Fibroblast of skin of abdomen (primary cell): Measurements from ENCODE around the gene CHSY1.

Experiments used
- DNase-seq: peaks from one replicate; pipeline ENCODE4 v3.0.0-alpha.2; 2013

The CHSY1 gene

DNA sequence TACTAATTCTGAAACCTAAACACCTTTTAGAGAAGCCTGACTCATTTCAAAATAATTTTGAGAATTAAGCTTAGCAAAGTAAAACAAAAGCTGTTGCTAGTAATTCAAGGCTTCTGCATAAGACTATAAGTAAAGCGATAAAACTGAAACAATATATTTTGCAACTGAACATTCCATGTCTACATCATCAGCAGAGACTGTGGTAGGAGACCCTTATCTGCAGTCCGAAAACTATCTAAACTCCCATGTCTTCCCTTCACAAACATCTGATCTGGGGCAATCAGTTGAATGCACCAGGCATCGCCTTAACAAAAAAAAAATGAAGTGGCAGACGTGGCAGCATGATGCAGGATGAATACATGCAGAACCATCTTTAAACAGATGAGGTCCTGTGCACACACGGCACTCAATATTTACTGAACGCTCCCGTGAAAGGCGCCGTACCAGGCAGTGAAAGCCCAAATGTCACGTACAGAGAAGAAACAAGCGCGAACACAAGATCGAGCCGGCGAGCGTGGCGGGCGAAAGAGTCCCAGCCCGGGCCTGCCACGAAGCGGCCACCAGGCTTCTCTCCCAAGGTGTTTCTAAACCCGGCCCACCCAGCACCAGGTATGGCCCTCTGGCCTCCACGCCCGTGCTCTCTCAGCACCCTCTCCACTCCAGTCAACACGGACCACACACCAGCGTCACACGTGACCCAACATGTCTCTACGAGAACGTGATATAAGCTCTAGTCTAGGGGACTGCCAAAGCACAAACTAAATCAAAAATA, 63.0 kb downstream of the CHSY1 start:
- DNase-seq, result peak; percentile 78

DNA sequence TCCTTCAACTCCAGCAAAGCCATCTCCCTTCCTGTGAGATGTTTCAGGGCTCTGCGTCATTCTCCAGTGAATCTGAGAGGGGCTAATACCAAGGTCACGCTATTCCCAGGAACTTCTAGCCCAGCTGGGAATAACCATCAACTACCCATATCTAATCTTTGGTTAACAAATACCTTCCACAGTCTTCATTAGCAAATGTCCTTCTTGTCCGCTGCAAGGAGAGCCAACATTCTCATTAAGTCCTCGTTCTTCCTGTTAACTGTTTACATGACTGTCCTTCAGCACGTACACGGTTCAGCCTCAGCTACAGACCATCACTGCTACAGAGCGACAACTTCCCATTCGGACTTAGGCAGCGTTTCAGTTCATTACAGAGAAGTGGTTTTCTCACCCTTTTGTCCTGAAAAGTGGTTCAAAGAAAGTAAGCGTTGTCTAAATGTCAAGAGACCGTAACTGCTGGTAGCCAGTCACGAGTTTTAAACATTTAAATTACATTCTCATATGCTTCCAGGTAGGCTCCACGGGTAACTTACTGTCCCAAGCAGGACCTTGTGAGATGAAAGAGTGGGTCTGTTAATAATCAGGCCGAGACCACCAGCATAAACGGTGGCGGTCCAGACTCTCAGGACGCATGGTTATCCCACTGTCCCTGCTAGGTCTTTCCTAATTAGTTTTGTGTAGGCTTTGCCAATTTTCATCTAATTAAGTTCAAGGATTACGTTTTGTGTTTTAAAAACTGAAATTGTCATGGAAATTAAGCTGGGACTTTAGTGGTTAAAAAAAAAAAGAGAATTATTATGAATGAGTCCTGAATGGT, 63.8 kb downstream of the CHSY1 start:
- peak; percentile 50 for DNase-seq

DNA sequence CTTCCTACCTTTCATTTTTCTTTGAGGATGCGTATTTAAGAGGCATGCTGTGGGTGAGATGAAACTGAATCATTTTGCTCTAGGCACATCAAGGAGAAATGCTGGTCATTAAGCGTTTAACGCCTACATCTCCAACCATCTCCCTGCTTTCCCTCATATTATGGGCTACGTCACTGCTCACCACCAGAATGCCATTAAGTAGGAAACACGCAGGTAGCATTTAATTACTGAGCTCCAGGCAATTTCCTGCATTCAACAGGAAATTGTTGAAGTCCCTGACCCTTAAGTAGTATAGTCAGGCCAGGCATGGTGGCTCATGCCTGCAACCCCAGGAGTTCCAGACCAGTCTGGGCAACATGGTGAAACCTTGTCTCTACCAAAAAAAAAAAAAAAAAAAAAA, 66.1 kb downstream of the CHSY1 start:
- DNase-seq, result no peak

DNA sequence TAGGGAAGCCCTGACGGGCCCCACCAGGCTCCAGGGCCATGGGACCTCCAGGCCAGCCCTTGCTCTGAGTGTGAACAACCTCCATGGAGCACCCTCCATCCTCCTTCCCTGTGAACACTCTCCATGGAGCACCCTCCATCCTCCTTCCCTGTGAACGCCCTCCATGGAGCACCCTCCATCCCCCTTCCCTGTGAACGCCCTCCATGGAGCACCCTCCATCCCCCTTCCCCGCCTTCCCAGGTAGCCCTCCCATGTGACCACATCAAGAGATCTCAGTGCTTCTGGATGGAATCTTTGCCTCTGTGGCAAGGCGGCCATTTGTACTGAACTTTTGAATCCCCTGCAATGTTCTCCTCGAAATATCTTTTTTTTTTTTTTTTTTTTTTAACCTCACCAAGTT, 66.5 kb downstream of the CHSY1 start:
- no peak for DNase-seq

DNA sequence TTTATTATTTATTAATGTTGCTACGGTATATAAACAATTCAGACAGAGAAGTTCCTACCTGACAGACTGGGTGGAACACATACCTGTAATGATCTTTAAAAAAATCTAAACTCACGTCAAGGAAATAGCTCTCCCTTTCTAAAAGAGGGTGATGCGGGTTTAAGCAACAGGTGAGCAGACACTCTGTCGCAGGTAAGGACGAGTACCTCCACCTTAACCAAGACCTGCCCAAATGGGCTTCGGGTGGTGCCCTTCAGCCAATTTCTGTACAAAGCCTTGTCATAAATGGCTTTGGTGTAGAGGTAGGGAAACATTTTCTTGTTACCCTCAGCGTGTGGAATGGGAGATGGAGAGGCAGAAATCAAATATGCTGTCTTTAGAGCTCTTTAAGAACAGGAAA, 67.0 kb downstream of the CHSY1 start:
- no peak for DNase-seq

DNA sequence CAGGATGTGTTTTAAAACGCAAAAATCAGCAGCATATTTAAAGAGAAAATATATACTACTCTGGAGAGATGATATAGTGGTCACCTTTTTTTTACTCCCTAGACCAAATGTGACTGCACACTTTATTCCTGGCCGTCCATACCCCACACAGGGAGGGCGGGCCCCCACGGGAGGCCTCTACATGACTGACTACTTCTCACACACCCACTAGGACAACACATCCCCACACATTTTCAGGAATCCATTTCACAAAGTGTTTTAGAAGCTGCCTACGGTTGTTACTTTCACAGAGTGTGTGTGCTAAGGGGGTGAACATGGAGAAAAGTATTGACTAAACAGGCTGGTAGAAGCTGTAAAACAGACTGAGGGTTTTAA, 67.9 kb downstream of the CHSY1 start:
- no peak for DNase-seq

DNA sequence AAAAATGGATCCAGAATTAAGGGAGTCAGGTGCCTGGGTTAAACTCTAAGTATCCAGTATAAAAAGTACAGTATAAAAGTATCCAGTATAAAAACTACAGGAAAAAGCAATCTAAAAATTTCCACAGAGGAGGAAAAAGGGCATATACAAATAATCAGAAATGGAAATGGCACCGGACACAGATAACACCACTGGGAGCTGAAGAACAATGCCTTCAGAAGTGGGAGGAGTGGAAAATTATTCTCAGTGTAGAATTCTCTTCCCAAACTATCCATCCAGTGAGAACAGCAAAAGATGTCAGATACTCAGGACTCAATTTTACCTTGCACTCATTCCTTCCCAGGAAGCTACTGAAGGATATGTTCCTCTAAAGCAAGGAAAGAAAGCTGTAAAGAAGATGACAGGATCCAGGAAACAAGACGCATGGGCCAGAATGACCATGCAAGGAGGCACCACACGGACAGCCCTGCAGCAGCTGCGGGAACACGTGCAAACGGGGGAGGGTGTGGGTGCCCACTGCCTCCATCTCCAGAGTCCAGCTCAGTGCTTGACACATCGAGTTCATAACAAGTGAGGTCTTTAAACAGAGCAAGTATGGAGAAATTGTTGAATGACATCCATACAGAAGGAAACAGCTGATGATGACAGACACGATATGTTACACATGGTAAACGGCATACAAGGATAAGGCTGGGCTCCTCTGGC, 68.5 kb downstream of the CHSY1 start:
- DNase-seq, result no peak

DNA sequence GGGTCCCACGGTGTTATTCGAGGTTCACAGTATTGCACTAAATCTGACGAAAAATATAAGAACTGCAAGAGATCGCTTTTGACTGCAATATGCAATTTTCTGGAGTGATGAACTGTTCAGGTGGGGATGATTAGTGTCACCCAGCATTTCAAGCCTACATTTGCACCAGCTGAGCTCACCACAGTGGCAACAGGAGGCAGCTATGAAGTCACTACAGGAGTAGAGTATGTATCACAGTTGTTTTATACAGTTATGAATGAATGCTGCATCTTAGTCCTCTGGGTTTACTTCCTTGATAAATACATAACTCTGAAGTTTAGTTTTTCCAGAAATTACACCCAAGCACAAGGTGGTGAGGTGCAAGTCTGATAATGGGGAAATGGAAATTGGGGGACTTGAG, 69.6 kb downstream of the CHSY1 start:
- no peak for DNase-seq

DNA sequence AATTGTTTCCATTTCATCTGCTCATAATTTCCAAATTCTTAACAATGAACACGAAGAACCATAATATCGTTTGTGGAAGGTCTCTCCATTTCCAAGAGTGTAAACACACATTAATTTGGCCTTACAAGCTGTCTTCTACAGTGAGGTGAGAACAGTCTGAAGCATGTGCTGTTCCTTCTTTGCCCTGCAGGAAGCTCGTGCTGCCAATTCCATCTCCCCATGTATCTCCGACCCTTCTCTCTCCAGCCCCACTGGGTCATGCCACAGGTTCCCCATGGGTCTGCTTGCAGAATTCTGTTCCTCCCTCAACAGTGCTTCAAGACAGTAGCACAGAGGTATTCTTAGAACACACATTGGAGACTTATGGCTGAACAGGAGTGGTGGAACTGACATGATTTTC, 70.5 kb downstream of the CHSY1 start:
- DNase-seq, result no peak

DNA sequence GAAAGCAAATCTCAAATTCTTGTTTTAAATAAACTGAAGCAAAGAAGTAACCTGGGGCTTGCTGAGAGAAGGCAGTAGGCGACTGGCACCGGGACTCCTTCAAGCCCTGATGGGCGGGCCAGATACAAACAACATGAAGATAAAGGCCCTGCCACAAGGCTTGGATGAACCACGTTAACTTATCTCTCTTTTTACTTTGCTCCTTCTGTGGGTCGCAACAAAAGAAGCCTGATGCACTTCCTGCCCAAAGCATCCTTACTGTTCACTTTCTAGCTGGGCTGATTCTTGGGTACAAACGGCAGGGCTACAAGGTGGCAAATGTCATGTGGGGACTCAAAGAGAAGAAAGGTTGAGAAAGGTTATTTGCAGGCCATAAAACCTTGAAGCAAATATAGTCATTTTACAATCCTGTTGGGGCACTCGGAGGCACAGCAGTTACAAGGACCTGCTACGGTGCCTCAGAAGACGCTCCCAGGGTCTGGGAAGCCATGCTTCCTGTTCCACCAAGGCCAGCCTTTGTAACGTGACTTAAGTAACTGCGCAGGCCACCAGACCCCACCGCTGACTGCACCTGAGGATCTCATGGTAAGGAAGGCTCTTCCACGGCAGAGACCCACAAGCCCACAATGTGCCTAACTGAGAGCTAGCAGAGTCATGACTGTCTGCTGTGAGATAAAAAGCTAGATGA, 71.1 kb downstream of the CHSY1 start:
- DNase-seq, result no peak

DNA sequence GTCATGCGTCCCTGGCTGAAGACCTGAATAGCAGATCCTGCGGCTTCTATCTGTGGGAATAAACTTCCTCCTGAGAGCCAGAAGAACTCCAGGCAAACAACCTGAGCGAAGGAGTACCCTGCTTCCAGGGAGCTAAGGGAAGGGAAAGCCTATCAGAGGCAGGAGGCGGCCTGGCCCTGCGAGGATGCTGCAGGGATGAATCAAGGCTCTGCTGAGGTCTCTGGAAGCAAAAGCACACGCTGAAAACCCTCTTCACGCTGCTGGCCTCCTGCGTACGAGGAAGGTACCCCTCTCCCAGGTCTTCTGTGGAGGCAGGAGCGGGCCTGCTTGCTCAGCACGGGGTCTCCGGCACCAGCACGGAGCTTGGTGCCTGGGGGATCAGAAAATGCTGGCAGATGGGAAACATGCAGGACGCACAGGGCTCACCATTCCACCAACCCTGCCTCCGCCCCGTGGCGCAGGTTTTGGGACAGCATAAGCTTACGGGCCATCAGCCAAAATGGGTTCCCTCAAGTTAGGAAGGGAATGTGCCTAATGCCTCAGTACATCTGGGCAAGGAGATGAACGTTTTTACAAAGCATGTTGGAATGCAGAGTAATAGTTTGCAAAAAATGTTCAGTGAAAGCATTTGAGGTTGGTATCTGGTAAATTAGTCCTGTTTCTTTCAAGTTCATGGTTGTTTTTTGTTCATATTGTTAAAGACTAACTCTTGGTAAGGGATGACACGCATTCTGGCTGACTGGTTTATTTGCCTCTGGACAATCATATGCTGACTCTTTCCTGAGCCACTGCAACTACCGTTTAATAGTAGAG, 72.3 kb downstream of the CHSY1 start:
- DNase-seq, result peak; percentile 78

DNA sequence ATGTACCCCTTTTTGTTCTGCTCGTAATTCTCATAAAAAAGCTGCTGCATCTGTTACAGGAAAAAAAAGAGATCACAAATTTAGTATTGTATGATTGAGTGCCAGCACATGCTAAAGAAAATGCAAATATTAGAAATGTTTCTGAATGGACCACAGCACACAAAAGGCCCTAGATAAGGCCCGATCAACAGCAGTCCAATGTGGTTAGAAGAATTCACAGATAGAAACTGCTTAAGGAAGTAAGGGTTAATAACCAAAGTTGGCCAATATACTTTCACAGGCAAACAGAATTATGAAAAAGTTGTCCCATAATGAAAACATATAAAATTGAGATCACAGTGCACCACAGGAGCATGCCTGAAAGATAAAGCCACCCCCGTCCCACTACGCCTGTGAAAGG, 72.9 kb downstream of the CHSY1 start:
- DNase-seq, result no peak

DNA sequence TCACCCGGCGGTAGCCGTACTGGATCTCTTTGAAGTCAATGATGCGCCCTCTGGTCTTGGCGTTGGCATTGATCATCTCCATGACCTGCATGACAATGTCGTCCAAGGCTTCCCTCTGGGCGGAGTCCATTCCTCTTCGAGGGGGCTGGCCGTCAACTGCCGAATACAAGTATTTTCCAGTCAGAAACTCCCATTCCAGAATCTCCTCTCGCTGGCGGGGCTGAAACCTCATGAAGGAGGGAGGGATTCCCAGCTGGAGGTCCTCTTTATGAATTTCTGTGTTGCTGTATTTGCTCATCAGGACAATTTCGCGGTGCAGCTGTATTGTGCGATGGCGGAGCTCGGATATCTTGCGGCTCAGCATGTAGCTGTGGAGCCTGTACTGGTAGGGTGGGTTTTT, 73.4 kb downstream of the CHSY1 start:
- DNase-seq, result no peak

DNA sequence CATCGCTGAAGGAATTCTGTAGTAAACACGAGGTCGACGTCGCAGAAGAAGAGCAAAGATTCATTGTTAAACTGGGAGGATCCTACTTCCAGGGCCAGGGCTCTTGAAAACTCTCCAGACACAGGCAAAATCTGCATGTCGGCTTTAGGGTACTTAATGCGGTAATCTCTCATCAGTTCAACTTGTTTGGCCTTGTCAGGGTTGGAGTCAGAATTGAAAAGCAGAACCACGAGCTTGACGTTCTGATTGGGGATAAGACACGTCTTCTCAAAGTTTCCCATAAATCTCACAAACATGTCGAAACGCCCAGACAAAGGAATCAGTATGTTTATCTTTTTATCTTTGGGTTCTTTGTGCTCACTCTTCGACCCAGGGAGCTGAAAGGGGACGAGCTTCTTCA, 74.0 kb downstream of the CHSY1 start:
- no peak for DNase-seq

DNA sequence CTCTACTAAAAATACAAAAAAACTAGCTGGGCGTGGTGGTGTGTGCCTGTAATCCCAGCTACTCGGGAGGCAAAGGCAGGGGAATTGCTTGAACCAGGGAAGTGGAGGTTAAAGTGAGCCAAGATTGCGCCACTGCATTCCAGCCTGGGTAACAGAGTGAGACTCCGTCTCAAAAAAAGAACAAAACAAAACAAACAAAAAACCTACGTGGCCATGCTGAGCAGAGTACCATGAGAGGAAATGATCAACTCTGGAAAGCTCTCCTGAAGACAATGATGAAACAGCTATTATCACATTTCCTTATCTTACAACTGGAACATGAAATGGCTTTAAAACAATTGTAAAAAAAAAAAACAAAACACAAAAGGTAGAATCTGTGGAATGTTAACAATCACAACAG, 75.2 kb downstream of the CHSY1 start:
- no peak for DNase-seq

DNA sequence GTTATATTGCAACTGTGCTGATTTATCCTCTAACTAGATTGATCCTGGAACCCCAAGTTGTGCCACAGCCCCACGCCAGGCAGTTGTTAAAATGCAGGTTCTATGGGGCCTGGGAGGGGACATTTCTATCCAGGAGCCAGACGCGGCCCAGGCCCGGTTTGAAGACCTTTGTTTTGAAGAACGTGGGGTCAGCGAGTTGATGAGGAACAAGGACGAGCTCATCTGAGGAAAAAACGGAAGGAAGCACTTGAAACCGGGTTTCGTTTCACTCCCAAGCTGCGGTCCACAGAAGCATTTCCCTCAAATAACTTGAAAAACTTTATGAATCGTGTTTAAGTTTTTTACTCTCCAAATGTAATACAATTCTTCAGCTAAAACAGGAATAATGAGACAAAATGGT, 76.4 kb downstream of the CHSY1 start:
- DNase-seq, result no peak

DNA sequence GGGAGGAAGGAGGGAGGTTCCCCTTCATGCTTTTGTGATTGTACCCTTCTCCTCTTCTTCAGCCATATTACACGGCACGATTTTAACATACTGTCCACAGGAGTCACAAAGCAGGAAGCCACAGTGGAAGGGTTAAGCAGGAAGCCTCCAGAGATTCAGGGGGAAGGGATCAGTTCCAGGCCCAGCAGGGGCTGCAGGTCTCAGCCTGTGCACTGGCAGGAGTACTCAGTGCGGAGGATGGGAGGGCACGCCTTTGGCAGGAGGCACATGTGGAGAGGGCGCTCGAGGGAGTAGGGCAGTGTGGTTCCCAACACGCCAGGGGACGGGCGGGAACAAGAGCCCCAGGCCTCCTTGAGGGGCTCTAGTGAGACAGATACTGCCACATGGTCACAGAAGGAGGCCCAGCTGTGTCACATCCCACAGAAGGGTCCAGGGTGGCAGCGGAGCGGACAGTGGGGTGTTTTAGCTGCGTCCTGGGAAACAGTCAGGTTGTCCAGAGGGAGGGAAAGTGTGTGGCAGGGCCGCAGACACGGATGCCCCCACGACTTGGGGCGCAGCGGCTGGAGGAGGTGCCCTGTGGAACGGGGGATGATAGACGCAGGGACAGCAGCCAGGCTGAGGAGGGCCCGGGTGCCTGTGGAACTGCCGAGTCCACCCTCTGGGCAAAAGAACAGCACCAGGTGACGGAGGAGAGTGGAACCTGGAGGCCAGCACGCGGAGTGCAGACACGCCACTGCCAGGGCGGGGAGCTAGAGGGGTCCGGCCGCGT, 77.5 kb downstream of the CHSY1 start:
- DNase-seq, result no peak

DNA sequence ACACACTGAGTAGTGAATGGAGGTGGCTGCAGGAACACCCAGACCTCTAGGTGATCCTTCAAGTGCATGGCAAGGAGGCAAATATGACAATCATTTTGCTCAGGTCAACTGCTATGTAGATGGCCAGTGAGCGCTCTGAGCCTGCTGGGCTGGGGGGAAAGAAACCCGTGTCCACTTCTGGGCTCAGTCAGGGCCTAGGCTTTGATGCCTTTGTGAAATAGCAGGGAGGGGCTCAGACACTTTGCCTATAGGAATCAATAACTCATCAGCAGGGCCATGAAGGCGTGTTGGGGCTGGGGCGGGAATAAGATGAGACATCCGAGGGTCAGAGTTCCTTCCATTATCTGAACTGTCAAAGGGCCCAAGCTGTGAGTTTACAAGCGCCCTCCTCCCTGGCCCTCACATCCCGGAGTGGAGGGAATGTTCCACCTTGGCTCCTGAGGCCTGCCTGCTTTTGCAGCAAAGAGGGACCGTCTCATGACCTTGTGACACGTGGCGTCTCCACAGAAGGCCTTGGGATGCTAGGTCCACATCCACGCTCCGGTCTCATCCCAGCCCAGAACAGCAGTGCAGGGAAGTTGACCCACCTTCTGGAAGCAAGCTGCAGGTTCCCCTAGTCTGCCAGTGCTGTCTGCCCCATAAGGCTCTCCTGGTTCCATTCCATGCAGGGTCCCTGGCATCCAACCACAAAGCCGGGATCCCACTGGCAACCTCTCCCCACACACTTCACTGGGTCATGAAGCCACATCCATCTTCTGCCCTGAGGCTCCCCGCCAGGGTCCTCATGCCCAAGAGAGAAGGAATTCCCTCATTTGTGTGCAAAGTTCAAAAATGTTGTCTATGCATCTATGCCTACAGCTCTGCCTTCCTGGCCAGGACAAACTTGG, 78.4 kb downstream of the CHSY1 start:
- no peak for DNase-seq

DNA sequence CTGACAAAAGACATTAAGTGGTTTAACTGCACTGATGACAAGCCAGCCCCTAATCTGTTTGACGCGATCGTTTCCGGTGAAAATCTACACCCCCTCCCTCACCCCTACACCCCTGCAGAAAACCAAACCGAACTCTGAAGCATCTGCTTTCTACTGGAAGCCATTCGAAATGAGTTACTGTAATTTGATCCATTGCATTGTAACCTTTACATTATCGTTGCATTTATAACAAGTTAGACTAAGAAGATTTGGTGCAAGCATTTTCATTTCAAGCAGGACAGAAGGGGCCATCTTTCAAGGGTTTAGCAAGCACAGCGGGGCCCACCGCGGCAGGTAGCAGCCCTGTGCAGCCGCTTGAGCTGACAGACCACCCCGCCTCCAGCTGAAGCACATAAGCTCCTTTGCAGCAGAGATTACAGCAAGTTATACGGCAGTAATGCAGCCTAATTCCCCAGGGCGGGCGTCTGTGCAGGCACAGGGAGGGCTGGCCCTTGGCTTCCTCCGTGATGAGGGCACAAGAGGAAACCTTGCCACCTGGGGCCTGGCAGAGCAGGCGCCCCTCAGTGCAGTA, 79.3 kb downstream of the CHSY1 start:
- peak; percentile 67 for DNase-seq

DNA sequence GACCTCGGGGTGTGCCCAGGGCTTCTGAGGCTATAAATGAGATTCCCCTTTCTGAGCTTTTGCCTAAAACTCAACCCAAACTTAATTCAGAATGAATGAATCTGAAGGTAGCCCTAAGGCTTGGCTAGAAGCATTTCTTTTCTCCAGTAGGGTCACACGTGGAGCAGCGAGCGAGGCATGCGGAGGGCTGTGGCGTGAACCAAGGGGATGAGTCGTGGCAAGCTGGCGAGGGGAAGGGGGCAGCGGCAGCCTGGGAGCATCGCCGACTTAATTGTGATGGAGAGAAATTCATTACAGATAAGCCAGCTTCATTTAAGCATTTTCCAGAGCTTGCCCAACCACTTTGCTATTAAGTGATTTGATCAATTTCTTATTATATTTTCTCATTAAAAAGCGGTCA, 79.9 kb downstream of the CHSY1 start:
- no peak for DNase-seq
